PC-3 (cell line): ENCODE data around the gene ADGRV1.
"Not testable (repeated sequence)": the region's sequence is repeated elsewhere in the genome, so short reads cannot be mapped to it uniquely, and the experiment has no call there.

Source experiments
- CTCF ChIP-seq: fragments of 300-600 bp; sonication (generic); conservative IDR thresholded peaks from 2 replicates; pipeline ENCODE4 v1.5.1; 2017; ENCODE audit warnings: antibody characterized with exemption, low read depth, mild to moderate bottlenecking, low read length
- EZH2 ChIP-seq: fragments of 300-600 bp; sonication (generic); IDR thresholded peaks from one replicate; pipeline ENCODE4 v1.6.1; 2017; ENCODE audit warnings: antibody characterized with exemption, mild to moderate bottlenecking, low read length; ENCODE audit not compliant: unreplicated experiment
- EZH2phosphoT487 ChIP-seq: fragments of 300-600 bp; sonication (generic); IDR thresholded peaks from 2 replicates; pipeline ENCODE4 v1.6.1; 2018; ENCODE audit warnings: mild to moderate bottlenecking, antibody characterized with exemption, low read length, borderline replicate concordance

DNA sequence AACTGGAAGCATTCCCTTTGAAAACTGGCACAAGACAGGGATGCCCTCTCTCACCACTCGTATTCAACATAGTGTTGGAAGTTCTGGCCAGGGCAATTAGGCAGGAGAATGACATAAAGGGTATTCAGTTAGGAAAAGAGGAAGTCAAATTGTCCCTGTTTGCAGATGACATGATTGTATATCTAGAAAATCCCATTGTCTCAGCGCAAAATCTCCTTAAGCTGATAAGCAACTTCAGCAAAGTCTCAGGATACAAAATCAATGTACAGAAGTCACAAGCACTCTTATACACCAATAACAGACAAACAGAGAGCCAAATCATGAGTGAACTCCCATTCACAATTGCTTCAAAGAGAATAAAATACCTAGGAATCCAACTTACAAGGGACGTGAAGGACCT lies 128.9 kb downstream of the ADGRV1 start:
- TF ChIP-seq CTCF, EZH2phosphoT487, EZH2: not testable (repeated sequence)
